Activated T-helper 1 cell treated with anti-CD3 and anti-CD28 coated beads, Interleukin-2, amount 50 U/mL, for 16 hours (primary cell): ENCODE results near the gene ERMP1.
"Not testable (repeated sequence)": the region's sequence is repeated elsewhere in the genome, so short reads cannot be mapped to it uniquely, and the experiment has no call there.

Experiments
- DNase-seq, 2 donors: peaks; one replicate each; pipeline ENCODE4 v3.0.0-alpha.2; 2020; ENCODE audit warnings: low read depth in 1 of 2, low spot score in 1 of 2

The ERMP1 gene

DNA sequence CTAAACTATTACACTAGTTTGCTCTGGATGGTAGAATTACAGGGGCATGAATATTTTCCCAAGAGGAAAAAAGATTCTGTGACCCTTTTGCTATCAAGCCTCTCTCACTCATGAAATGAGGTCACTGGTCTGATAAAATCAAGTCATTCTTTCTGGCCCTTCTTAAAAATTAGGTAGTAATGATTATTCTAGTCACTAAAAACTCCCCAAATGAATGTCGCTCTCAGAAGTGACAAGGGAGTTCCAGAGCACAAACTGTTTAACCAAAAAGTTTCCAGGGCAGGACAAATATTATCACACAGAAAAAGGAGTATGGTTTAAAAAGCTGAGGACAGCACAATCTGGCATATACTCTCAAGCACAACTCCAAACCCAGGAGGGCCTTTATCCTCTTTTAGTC lies 12.5 kb downstream of the ERMP1 start:
- DNase-seq = no peak

GRCh38 chr9:5819174-5819573 lies 13.7 kb downstream of the ERMP1 start:
- DNase-seq = no peak

- DNase-seq = no peak
Observed at GRCh38 chr9:5818424-5819142, 14.3 kb downstream of the ERMP1 start.

- DNase-seq = no peak
Observed at GRCh38 chr9:5817862-5818261, 15.1 kb downstream of the ERMP1 start.

GRCh38 chr9:5815461-5815860 lies 17.5 kb downstream of the ERMP1 start:
- DNase-seq = no peak

- no peak for DNase-seq
Observed at GRCh38 chr9:5813824-5814223, 19.1 kb downstream of the ERMP1 start.

DNA sequence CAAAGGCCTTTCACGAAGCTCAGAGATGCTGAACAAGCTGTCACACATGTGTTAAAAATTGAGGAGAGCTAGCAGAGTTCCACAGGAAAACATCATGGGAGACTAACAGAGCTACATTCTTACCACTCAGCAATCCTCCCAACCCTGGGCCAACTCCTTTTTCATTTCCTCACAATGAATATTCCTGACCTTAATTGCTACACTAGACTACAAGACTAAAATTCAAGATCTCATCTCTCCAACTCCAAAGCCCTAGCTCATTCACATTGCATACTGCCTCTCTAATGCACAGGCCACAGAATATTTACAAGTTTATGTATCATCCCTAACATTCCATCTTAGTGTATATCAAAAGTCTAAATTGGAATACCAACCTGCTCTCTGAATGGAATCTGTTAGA lies 21.2 kb downstream of the ERMP1 start:
- DNase-seq = no peak

DNA sequence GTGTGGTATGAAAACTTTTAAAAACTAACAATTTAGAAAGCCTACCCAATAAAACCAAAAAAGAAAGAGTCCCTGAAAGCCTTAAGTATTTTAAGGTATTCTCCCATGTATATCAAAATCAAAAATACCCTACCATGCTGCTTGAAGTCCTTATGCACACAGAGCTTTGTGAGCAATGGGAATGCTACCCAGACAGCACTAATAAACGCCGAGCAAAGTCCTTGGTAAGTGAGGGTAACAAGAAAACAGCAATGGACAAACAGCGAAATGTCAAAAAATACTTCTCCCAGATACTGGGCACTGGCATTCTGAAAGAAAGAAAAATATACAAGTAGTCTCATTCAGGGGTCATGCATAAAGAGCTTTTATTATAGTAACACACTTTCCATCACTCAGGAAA lies 27.4 kb downstream of the ERMP1 start:
- DNase-seq = no peak

- no peak for DNase-seq
Observed at GRCh38 chr9:5801739-5802113, 31.2 kb downstream of the ERMP1 start.

GRCh38 chr9:5800969-5801738 lies 31.8 kb downstream of the ERMP1 start:
- DNase-seq = no peak

- DNase-seq = not testable (repeated sequence)
Observed at GRCh38 chr9:5800378-5800777, 32.5 kb downstream of the ERMP1 start.

DNA sequence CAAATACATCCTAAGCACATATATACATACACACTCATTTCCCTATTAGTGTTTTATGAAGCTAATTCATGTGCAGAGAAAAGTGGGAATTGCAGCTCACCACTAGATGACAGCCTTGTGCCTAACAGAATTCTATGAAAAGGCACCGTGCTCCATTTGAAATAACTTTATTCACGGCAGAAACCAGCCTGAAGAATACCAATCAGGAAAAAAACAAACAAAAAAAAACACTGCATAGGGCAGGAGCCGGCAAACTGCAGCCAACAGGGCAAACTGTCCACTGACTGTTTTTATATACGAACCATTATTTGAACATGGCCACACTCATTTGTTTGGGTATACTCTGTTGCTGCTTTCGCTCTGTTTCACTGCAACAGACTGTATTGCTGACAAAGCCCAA lies 33.6 kb downstream of the ERMP1 start:
- DNase-seq = no peak

GRCh38 chr9:5798581-5798980 lies 34.3 kb downstream of the ERMP1 start:
- DNase-seq = no peak

DNA sequence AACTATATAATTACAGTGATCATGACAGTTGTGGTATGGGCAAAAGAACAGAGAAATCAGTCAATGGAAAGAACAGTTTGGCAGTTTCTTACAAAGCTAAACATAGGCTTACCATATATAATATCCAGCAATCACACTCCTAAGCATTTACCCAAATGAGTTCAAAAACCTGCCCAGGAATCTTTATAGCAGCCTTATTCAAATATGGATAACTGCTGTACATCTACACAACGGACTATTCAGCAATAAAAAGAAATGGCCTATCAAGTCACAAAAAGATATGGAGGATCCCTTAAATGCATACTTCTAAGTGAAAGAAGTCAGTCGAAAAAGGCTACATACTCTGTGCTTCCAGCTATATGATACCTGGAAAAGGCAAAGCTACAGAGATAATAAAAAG lies 36.6 kb downstream of the ERMP1 start:
- DNase-seq = no peak

DNA sequence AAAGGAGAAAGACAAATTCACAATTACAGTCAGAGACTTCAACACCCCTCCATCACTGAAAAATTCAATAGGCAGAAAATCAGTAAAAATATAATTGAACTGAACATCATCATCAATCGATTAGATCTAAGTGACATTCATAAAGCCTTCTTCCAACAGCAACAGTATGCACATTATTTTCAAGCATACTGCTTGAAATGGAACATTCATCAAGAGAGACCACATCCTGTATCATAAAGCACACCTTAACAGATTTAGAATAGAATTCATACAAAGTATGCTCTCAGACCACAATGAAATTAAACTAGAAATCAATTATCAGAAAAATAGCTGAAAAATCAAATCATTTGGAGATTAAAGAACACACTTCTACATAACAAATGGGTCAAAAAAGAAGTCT lies 39.1 kb downstream of the ERMP1 start:
- DNase-seq = no peak

GRCh38 chr9:5791870-5792269 lies 41.0 kb downstream of the ERMP1 start:
- DNase-seq = no peak

- DNase-seq = no peak
Observed at GRCh38 chr9:5790923-5791322, 42.0 kb downstream of the ERMP1 start.

- DNase-seq = no peak
Observed at GRCh38 chr9:5789489-5789888, 43.4 kb downstream of the ERMP1 start.

GRCh38 chr9:5787759-5788302 lies 45.1 kb downstream of the ERMP1 start:
- DNase-seq = no peak

DNA sequence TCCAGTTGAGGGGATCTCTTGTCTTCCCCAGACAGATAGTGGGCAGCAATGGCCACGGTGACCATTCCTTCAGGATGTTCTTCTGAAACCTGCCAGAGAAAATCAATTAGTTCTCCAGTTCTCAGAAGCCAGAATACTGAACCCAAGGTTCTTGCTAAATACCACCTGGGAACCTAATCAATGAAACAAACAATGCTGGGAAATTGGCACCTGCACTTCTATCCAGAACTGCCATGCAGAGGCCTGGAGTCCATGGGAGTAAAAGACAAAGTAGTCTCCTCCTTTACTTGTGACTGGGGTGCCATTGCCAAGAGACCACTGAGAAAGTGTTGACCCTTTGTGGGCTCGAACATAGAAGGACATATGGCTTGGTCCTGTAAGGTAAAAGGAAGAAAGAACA lies 45.7 kb downstream of the ERMP1 start:
- no peak for DNase-seq

GRCh38 chr9:5786370-5787127 lies 46.4 kb downstream of the ERMP1 start:
- DNase-seq = no peak
